ENCODE data around the gene TRIP6.
"Not testable (repeated sequence)": the region's sequence is repeated elsewhere in the genome, so short reads cannot be mapped to it uniquely, and the experiment has no call there.

The TRIP6 gene

GRCh38 chr7:100837099-100837836 is 29.9 kb upstream of the TRIP6 start:
- intact Hi-C loops (cut with DNase I) = loop anchor here (2.0 kb wide), 1 partner anchor 16 kb away; the partner anchor contains the start of gene SLC12A9
- DNase-seq = peak; percentile 89 to 99 (median 94)

- intact Hi-C loops (cut with DNase I) = no loop called here
Observed at GRCh38 chr7:100839361-100839760, 27.8 kb upstream of the TRIP6 start.

GRCh38 chr7:100840470-100841100 is 26.6 kb upstream of the TRIP6 start:
- DNase-seq = no peak
- intact Hi-C loops (cut with DNase I) = no loop called here

More at GRCh38 chr7:100839361-100839760, 27.8 kb upstream of the TRIP6 start:
- no peak for DNase-seq

GRCh38 chr7:100847360-100847759 is 19.8 kb upstream of the TRIP6 start:
- DNase-seq = no peak
- intact Hi-C loops (cut with DNase I) = no loop called here

GRCh38 chr7:100852048-100852872 is 14.9 kb upstream of the TRIP6 start, which contains the start of gene SLC12A9:
Gene SLC12A9 (plus strand): TSS chr7:100852713. CDS start chr7:100854198, 1,485 bp downstream.
- peak; percentile 79 to 99 (median 88) for DNase-seq
- intact Hi-C loops (cut with DNase I) = loop anchor here (1.0 to 2.0 kb wide), 3 partner anchors 15 to 147 kb away; no protein-coding TSS in a partner anchor

- peak in 2 of 10 donors; percentile 54 to 78 for DNase-seq
- intact Hi-C loops (cut with DNase I) = no loop called here
Observed at GRCh38 chr7:100854146-100854895, 12.9 kb upstream of the TRIP6 start.

- DNase-seq = peak in 2 of 10 donors; percentile 18 to 47
- intact Hi-C loops (cut with DNase I) = not testable (repeated sequence)
Observed at GRCh38 chr7:100854899-100855298, 12.3 kb upstream of the TRIP6 start.

- peak in 2 of 10 donors; percentile 55 to 65 for DNase-seq
- intact Hi-C loops (cut with DNase I) = no loop called here
Observed at GRCh38 chr7:100855515-100855914, 11.7 kb upstream of the TRIP6 start.

- peak in 2 of 10 donors; percentile 59 to 79 for DNase-seq
- intact Hi-C loops (cut with DNase I) = no loop called here
Observed at GRCh38 chr7:100856871-100857282, 10.3 kb upstream of the TRIP6 start.

- intact Hi-C loops (cut with DNase I) = no loop called here
- peak in 1 of 10 donors; percentile 65 for DNase-seq
Observed at GRCh38 chr7:100859856-100860255, 7.3 kb upstream of the TRIP6 start.

GRCh38 chr7:100860702-100861615 is 6.2 kb upstream of the TRIP6 start:
- intact Hi-C loops (cut with DNase I) = no loop called here
- peak in 1 of 10 donors; percentile 82 for DNase-seq

GRCh38 chr7:100861616-100861985 is 5.6 kb upstream of the TRIP6 start:
- intact Hi-C loops (cut with DNase I) = no loop called here
- DNase-seq = peak in 1 of 10 donors; percentile 79

- intact Hi-C loops (cut with DNase I) = no loop called here
- DNase-seq = peak in 1 of 10 donors; percentile 79
Observed at GRCh38 chr7:100863406-100863950, 3.7 kb upstream of the TRIP6 start.

- peak in 1 of 10 donors; percentile 45 for DNase-seq
- intact Hi-C loops (cut with DNase I) = no loop called here
Observed at GRCh38 chr7:100864263-100864845, 2.8 kb upstream of the TRIP6 start.

- peak in 2 of 10 donors; percentile 35 to 73 for DNase-seq
- intact Hi-C loops (cut with DNase I) = no loop called here
Observed at GRCh38 chr7:100865372-100865911, 1.7 kb upstream of the TRIP6 start.

- DNase-seq = peak; percentile 81 to 98 (median 90)
- intact Hi-C loops (cut with DNase I) = no loop called here
Observed at GRCh38 chr7:100865938-100866728, 1.1 kb upstream of the TRIP6 start.

GRCh38 chr7:100866729-100867039 is 503 bp upstream of the TRIP6 start:
- DNase-seq = no peak
- intact Hi-C loops (cut with DNase I) = no loop called here
